Transverse colon (tissue), 4 donors: Measurements from ENCODE around the gene FFAR3. TPM values are rescaled to one million over a fixed set of nuclear protein-coding genes. Genes with fewer than 3 reads are reported as not detected.

Source experiments
- DNase-seq: peaks from one replicate; pipeline ENCODE4 v3.0.0-alpha.2; 2019
- H3K27ac ChIP-seq, 4 donors: fragments of 200-600 bp; sonication (generic); 2 replicates each; pipeline ENCODE4 v1.5.1; 2016 to 2018; ENCODE audit warnings: inconsistent platforms in 4 of 4
- H3K27me3 ChIP-seq: fragments of 200-600 bp; sonication (generic); 2 replicates; pipeline ENCODE4 v1.5.1; 2017; ENCODE audit warnings: inconsistent platforms
- H3K36me3 ChIP-seq, 4 donors: fragments of 200-600 bp; sonication (generic); 2 replicates each; pipeline ENCODE4 v1.5.1; 2017 to 2019; ENCODE audit warnings: inconsistent platforms in 4 of 4
- H3K4me1 ChIP-seq, 4 donors: fragments of 200-600 bp; sonication (generic); 2 replicates each; pipeline ENCODE4 v1.5.1; 2017 to 2020; ENCODE audit warnings: inconsistent platforms in 4 of 4
- H3K4me3 ChIP-seq, 4 donors: fragments of 200-600 bp; sonication (generic); 1 replicate in 1 of 4; 2 replicates in 3 of 4; pipeline versions ENCODE4 v1.5.1 to v1.6.1; 2017 to 2019; ENCODE audit warnings: inconsistent platforms in 4 of 4
- H3K9me3 ChIP-seq, 2 donors: fragments of 200-600 bp; sonication (generic); 2 replicates each; pipeline ENCODE4 v1.5.1; 2017 to 2019; ENCODE audit warnings: inconsistent platforms in 2 of 2
- CTCF ChIP-seq, 5 experiments: fragments of 200-600 bp in 3 of 5; fragments of 450-650 bp in 2 of 5; sonication (generic) in 3 of 5; IDR thresholded peaks; 1 replicate in 2 of 5; 2 replicates in 3 of 5; pipeline ENCODE4 v1.5.1; 2016 to 2017; ENCODE audit warnings: antibody characterized with exemption in 5 of 5, inconsistent platforms in 3 of 5, mild to moderate bottlenecking in 2 of 5, moderate library complexity in 1 of 5
- EP300 ChIP-seq: sonication (generic); formaldehyde crosslinking; IDR thresholded peaks from one replicate; pipeline ENCODE4 v1.6.1; 2017; ENCODE audit warnings: antibody characterized with exemption, low read depth
- POLR2A ChIP-seq: fragments of 450-650 bp; IDR thresholded peaks from one replicate; pipeline ENCODE4 v1.6.1; 2016; ENCODE audit warnings: antibody characterized with exemption, mild to moderate bottlenecking, moderate library complexity
- POLR2AphosphoS5 ChIP-seq, 3 donors: sonication (generic); formaldehyde crosslinking; IDR thresholded peaks; one replicate each; pipeline ENCODE4 v1.6.1; 2016; ENCODE audit warnings: antibody characterized with exemption in 3 of 3
- WGBS, 2 donors: methylation state at CpG; one replicate each; pipeline ENCODE4 v1.1.5; 2018; ENCODE audit warnings: low coverage in 1 of 2; 5-methylcytosine and 5-hydroxymethylcytosine counted together
- in situ Hi-C, 4 donors: fragments of 200-750 bp; cut with MboI; loops; one replicate each; pipeline versions ENCODE4 v1.15.0 to v1.15.1; 2017; ENCODE audit warnings: low sequenced_read_pairs in 3 of 4, low pct_ligation_motif_present in 1 of 4, low pct_unique_long_range_greater_than_20kb in 1 of 4
- intact Hi-C: fragments of 100-400 bp; cut with DNase I; formaldehyde crosslinking; loops from one replicate; pipeline ENCODE4 v1.15.1; 2023; ENCODE audit warnings: low total_unique reads
- total RNA-seq, 4 donors: library from RNA; depleted of rRNA; stranded (reverse); fragments of >200 nt; gene quantifications; one replicate each; pipeline ENCODE4 v1.1.0, GENCODE V29; 2016

The FFAR3 gene
- total RNA-seq, 4 donors from 2014 or later: 0.27 TPM; not detected in 3

GRCh38 chr19:35407619-35408018 lies 49.4 kb downstream of the FFAR3 start:
- TF ChIP-seq POLR2AphosphoS5 (IDR thresholded peaks at IDR 0.05) (no peak), EP300 (no peak), POLR2A (no peak), CTCF (IDR thresholded peaks at IDR 0.05) (no peak)
- intact Hi-C loops (no loop called here), in situ Hi-C loops (no loop called here)
- no peak for DNase-seq
- WGBS, 2 donors: 87% methylated on average over 6 of the region's 6 CpGs; no CpG with 5 or more reads in 1 of the 2 donors
- no peaks in the 10 kb centered on the region for H3K9me3 ChIP-seq
- no peak overlapping the region for H3K27ac ChIP-seq
- no peak overlapping the region for H3K4me3 ChIP-seq
- no peaks in the 10 kb centered on the region for H3K4me1 ChIP-seq
- H3K36me3 ChIP-seq: no peaks in the 10 kb centered on the region
- no peaks in the 10 kb centered on the region for H3K27me3 ChIP-seq

GRCh38 chr19:35408284-35409171 lies 50.3 kb downstream of the FFAR3 start:
- H3K36me3 ChIP-seq: no peaks in the 10 kb centered on the region
- H3K4me1 ChIP-seq: no peaks in the 10 kb centered on the region
- 82 to 85% methylated on average over 3 to 13 of the region's 13 CpGs for WGBS, 2 donors
- intact Hi-C loops: no loop called here
- no peak overlapping the region for H3K4me3 ChIP-seq
- no peak overlapping the region for H3K27ac ChIP-seq
- no peaks in the 10 kb centered on the region for H3K9me3 ChIP-seq
- no peaks in the 10 kb centered on the region for H3K27me3 ChIP-seq
- no peak for DNase-seq
- in situ Hi-C loops: no loop called here
- TF ChIP-seq POLR2A: no peak
- TF ChIP-seq POLR2AphosphoS5 (IDR thresholded peaks at IDR 0.05): no peak
- TF ChIP-seq CTCF (IDR thresholded peaks at IDR 0.05): no peak
- TF ChIP-seq EP300: no peak

- Histone ChIP-seq H3K9me3 (no peaks in the 10 kb centered on the region), H3K27ac (no peak overlapping the region), H3K4me3 (no peak overlapping the region), H3K36me3 (no peaks in the 10 kb centered on the region), H3K27me3 (no peaks in the 10 kb centered on the region), H3K4me1 (no peaks in the 10 kb centered on the region)
- in situ Hi-C loops (no loop called here), intact Hi-C loops (no loop called here)
- TF ChIP-seq CTCF (IDR thresholded peaks at IDR 0.05) (no peak), POLR2A (no peak), EP300 (no peak), POLR2AphosphoS5 (IDR thresholded peaks at IDR 0.05) (no peak)
- no peak for DNase-seq
- WGBS, 2 donors: 67 to 78% methylated on average over 4 to 5 of the region's 5 CpGs
These were observed 50.9 kb downstream of the FFAR3 start for GRCh38 chr19:35409191-35409590.

Other genes with a start within 250 kb of the FFAR3 start
- 1,000 to 10,000 TPM; 1,678 to 4,641 (median 3,622) TPM for gene FXYD3, start 242.6 kb upstream of the FFAR3 start, total RNA-seq
- 10 to 100 TPM in 3 of 4 donors, 1 to 10 TPM in 1; 9.8 to 71.8 (median 25.9) TPM for gene LGI4, start 223.4 kb upstream of the FFAR3 start, total RNA-seq
- gene FXYD1, start 219.6 kb upstream of the FFAR3 start, total RNA-seq: 10 to 100 TPM in 2 of 4 donors, not detected in 2; 10.6 to 29.2 TPM
- gene FXYD7, start 215.2 kb upstream of the FFAR3 start, total RNA-seq: not detected
- gene FXYD5, start 203.7 kb upstream of the FFAR3 start, total RNA-seq: 10 to 100 TPM in 2 of 4 donors, 1 to 10 TPM in 2; 2.0 to 57.2 (median 15.1) TPM
- not detected for gene FAM187B, start 129.7 kb upstream of the FFAR3 start, total RNA-seq
- 100 to 1,000 TPM; 124 to 484 (median 330) TPM for gene LSR, start 109.5 kb upstream of the FFAR3 start, total RNA-seq
- 100 to 1,000 TPM in 3 of 4 donors, 10 to 100 TPM in 1; 95.9 to 207 (median 140) TPM for gene USF2, start 89.5 kb upstream of the FFAR3 start, total RNA-seq
- not detected for gene HAMP, start 75.9 kb upstream of the FFAR3 start, total RNA-seq
- not detected for gene MAG, start 66.3 kb upstream of the FFAR3 start, total RNA-seq
- gene CD22, start 29.3 kb upstream of the FFAR3 start, total RNA-seq: 10 to 100 TPM in 2 of 4 donors, 1 to 10 TPM in 1, not detected in 1; 4.4 to 27.7 (median 21.1) TPM
- under 1 TPM in 1 of 4 donors, not detected in 3; 0.32 TPM for gene FFAR1, start 10.6 kb upstream of the FFAR3 start, total RNA-seq
- gene GPR42, start 12.6 kb downstream of the FFAR3 start, total RNA-seq: not detected
- gene FFAR2, start 89.8 kb downstream of the FFAR3 start, total RNA-seq: 1 to 10 TPM in 1 of 4 donors, under 1 TPM in 1, not detected in 2; 0.32 to 2.2 TPM
- gene KRTDAP, start 132.0 kb downstream of the FFAR3 start, total RNA-seq: not detected
- 10 to 100 TPM in 2 of 4 donors, 1 to 10 TPM in 2; 2.7 to 18.1 (median 10.0) TPM for gene DMKN, start 155.2 kb downstream of the FFAR3 start, total RNA-seq
- gene SBSN, start 169.9 kb downstream of the FFAR3 start, total RNA-seq: not detected
- not detected for gene GAPDHS, start 175.0 kb downstream of the FFAR3 start, total RNA-seq
- gene TMEM147, start 187.2 kb downstream of the FFAR3 start, total RNA-seq: 10 to 100 TPM; 29.5 to 77.0 (median 54.0) TPM
- not detected for gene ATP4A, start 205.2 kb downstream of the FFAR3 start, total RNA-seq
- gene PMIS2, start 227.7 kb downstream of the FFAR3 start, total RNA-seq: not detected